Measurements from ENCODE around the gene CALN1.
"Not testable (repeated sequence)": the region's sequence is repeated elsewhere in the genome, so short reads cannot be mapped to it uniquely, and the experiment has no call there.

Gene CALN1

GRCh38 chr7:71777278-71777677, 634.9 kb downstream of the CALN1 start:
- DNase-seq: no peak

- no peak for DNase-seq
Observed at GRCh38 chr7:71776726-71777125, 635.4 kb downstream of the CALN1 start.

- DNase-seq: no peak
Observed at GRCh38 chr7:71775648-71776047, 636.5 kb downstream of the CALN1 start.

- DNase-seq: no peak
Observed at GRCh38 chr7:71772779-71773178, 639.4 kb downstream of the CALN1 start.

GRCh38 chr7:71770269-71770907, 641.8 kb downstream of the CALN1 start:
- DNase-seq: no peak

GRCh38 chr7:71769326-71769725, 642.8 kb downstream of the CALN1 start:
- no peak for DNase-seq

- DNase-seq: no peak
Observed at GRCh38 chr7:71768450-71768849, 643.7 kb downstream of the CALN1 start.

- DNase-seq: no peak
Observed at GRCh38 chr7:71766016-71766415, 646.1 kb downstream of the CALN1 start.

GRCh38 chr7:71761336-71761735, 650.8 kb downstream of the CALN1 start:
- DNase-seq: no peak

- no peak for DNase-seq
Observed at GRCh38 chr7:71754828-71755227, 657.3 kb downstream of the CALN1 start.

GRCh38 chr7:71753956-71754664, 658.0 kb downstream of the CALN1 start:
- DNase-seq: no peak

- DNase-seq: no peak
Observed at GRCh38 chr7:71753236-71753635, 658.9 kb downstream of the CALN1 start.

- DNase-seq: peak; percentile 3
Observed at GRCh38 chr7:71752171-71752935, 659.8 kb downstream of the CALN1 start.

GRCh38 chr7:71750290-71750689, 661.8 kb downstream of the CALN1 start:
- DNase-seq: no peak

GRCh38 chr7:71746006-71746405, 666.1 kb downstream of the CALN1 start:
- no peak for DNase-seq

GRCh38 chr7:71740174-71740560, 672.0 kb downstream of the CALN1 start:
- DNase-seq: no peak

GRCh38 chr7:71739520-71740173, 672.5 kb downstream of the CALN1 start:
- no peak for DNase-seq

GRCh38 chr7:71737931-71738540, 674.1 kb downstream of the CALN1 start:
- not testable (repeated sequence) for DNase-seq

GRCh38 chr7:71735961-71736556, 676.1 kb downstream of the CALN1 start:
- peak; percentile 51 for DNase-seq

GRCh38 chr7:71733107-71733870, 678.8 kb downstream of the CALN1 start:
- peak; percentile 84 for DNase-seq

GRCh38 chr7:71731740-71732139, 680.4 kb downstream of the CALN1 start:
- DNase-seq: no peak

Measured in NCI-H1694 treated with DMSO at 0.1 percent for 48 hours (cell line).